Keratinocyte (primary cell): Measurements from ENCODE around the gene CTNNA3. TPM values are rescaled to one million over a fixed set of nuclear protein-coding genes. Genes with fewer than 3 reads are reported as not detected.

Experiments used
- DNase-seq: peaks from one replicate; pipeline ENCODE4 v3.0.0-alpha.2; 2011; ENCODE audit warnings: low read depth, missing footprints, low spot score
- FAIRE-seq: peaks from 2 replicates; lab custom pipeline; 2011; peaks lifted over from hg19 to GRCh38; lab: Jason Lieb, UNC
- H2AFZ ChIP-seq: 2 replicates; pipeline ENCODE4 v1.6.0; 2012; ENCODE audit warnings: low read length, control low read depth, inconsistent platforms; ENCODE audit not compliant: control insufficient read depth
- H3K27ac ChIP-seq: 2 replicates; pipeline ENCODE4 v1.5.1; 2011; ENCODE audit warnings: low read length; ENCODE audit not compliant: control insufficient read depth, insufficient read depth
- H3K27me3 ChIP-seq: 3 replicates; pipeline ENCODE4 v1.6.0; 2011; ENCODE audit warnings: low read length; ENCODE audit not compliant: control insufficient read depth, insufficient read depth; ENCODE audit errors: extremely low read depth
- H3K36me3 ChIP-seq, 2 experiments: 2 replicates in 1 of 2; 3 replicates in 1 of 2; pipeline ENCODE4 v1.5.1; 2011; ENCODE audit warnings: low read length in 2 of 2, mild to moderate bottlenecking in 1 of 2; ENCODE audit not compliant: control insufficient read depth in 2 of 2, insufficient read depth in 2 of 2; ENCODE audit errors: extremely low read depth in 1 of 2
- H3K4me1 ChIP-seq: 3 replicates; pipeline ENCODE4 v1.5.1; 2011; ENCODE audit warnings: low read length; ENCODE audit not compliant: control insufficient read depth, insufficient read depth; ENCODE audit errors: extremely low read depth
- H3K4me2 ChIP-seq: 3 replicates; pipeline ENCODE4 v1.6.0; 2011; ENCODE audit warnings: low read depth, low read length; ENCODE audit not compliant: control insufficient read depth, insufficient read depth; ENCODE audit errors: extremely low read depth
- H3K4me3 ChIP-seq, 3 experiments: fragments of 200-600 bp in 1 of 3; sonication (generic) in 1 of 3; 2 replicates in 2 of 3; 3 replicates in 1 of 3; pipeline ENCODE4 v1.5.1; 2011 to 2016; ENCODE audit warnings: low read length in 3 of 3, mild to moderate bottlenecking in 3 of 3, control low read depth in 2 of 3, inconsistent platforms in 1 of 3, low read depth in 1 of 3, mixed read lengths in 1 of 3, mixed run types in 1 of 3, moderate library complexity in 1 of 3; ENCODE audit not compliant: control insufficient read depth in 2 of 3, insufficient read depth in 2 of 3; ENCODE audit errors: extremely low read depth in 1 of 3
- H3K79me2 ChIP-seq: 2 replicates; pipeline ENCODE4 v1.6.0; 2012; ENCODE audit warnings: low read length; ENCODE audit not compliant: control insufficient read depth, insufficient read depth
- H3K9ac ChIP-seq: 3 replicates; pipeline ENCODE4 v1.6.0; 2011; ENCODE audit warnings: low read length; ENCODE audit not compliant: control insufficient read depth, insufficient read depth; ENCODE audit errors: extremely low read depth
- H3K9me1 ChIP-seq: 3 replicates; pipeline ENCODE4 v1.6.0; 2011; ENCODE audit warnings: low read length; ENCODE audit not compliant: control insufficient read depth, insufficient read depth; ENCODE audit errors: extremely low read depth
- H3K9me3 ChIP-seq: 2 replicates; pipeline ENCODE4 v1.5.1; 2012; ENCODE audit warnings: low read depth, low read length; ENCODE audit not compliant: control insufficient read depth
- H4K20me1 ChIP-seq: 3 replicates; pipeline ENCODE4 v1.6.0; 2011; ENCODE audit warnings: low read length; ENCODE audit not compliant: control insufficient read depth, insufficient read depth; ENCODE audit errors: extremely low read depth
- EZH2 ChIP-seq: IDR thresholded peaks from one replicate; pipeline ENCODE4 v1.6.1; 2012; ENCODE audit warnings: inconsistent platforms, mild to moderate bottlenecking, low read length, moderate library complexity
- dilution Hi-C: fragments of 300-500 bp; cut with MboI; formaldehyde crosslinking; loops from one replicate; pipeline ENCODE4 v1.7.0; 2020; ENCODE audit warnings: low sequenced_read_pairs; ENCODE audit not compliant: extremely low pct_ligation_motif_present
- polyA plus RNA-seq, 5 experiments: library from polyadenylated mRNA; depleted of rRNA in 3 of 5; stranded (reverse) in 3 of 5; stranded (forward) in 1 of 5; unstranded in 1 of 5; fragments of >200 nt; gene quantifications; 1 replicate in 1 of 5; 2 replicates in 3 of 5; 3 replicates in 1 of 5; pipeline versions ENCODE4 v1.2.1 to v1.2.3, GENCODE V29; 2011 to 2012; ENCODE audit warnings: missing spikeins in 2 of 5, low read depth in 1 of 5, low replicate concordance in 1 of 5
- TF ChIP-seq, protein P1 (sequence below), 3 experiments: IDR thresholded peaks in 1 of 3; conservative IDR thresholded peaks in 1 of 3; optimal IDR thresholded peaks in 1 of 3; 2 replicates in 2 of 3; 3 replicates in 1 of 3; pipeline versions ENCODE3 to v1.5.1; 2011; ENCODE audit warnings: low read length in 3 of 3, mild to moderate bottlenecking in 3 of 3, moderate library complexity in 2 of 3, control low read depth in 1 of 3, inconsistent platforms in 1 of 3; ENCODE audit not compliant: insufficient read depth in 2 of 3; ENCODE audit errors: extremely low read depth in 1 of 3

The CTNNA3 gene
- polyA plus RNA-seq, 1 donor (not counting 4 experiments of a cell fraction or from before 2014, with no cell fraction given), result 0.01 TPM

DNA sequence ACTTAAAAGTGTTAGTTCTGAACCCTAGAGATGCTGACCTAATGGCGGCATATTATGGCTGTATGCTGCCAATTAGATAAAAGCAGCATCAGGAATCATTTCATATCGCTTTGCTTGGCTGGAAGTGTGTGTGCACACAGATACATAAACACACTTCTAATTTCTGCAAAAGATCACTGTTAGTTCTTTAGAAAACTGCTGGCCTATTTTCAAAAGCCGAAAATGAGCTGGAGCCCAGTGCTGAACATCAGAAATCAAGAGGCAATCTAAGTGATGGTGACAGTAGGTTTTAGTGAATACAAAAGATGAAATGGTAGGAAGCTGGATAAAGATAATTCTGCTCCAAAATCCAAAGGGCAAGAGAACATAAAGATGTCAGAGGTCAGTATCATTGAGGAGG is 1516.0 kb downstream of the CTNNA3 start:
- TF ChIP-seq EZH2, result no peak
- TF ChIP-seq, protein P1, sequence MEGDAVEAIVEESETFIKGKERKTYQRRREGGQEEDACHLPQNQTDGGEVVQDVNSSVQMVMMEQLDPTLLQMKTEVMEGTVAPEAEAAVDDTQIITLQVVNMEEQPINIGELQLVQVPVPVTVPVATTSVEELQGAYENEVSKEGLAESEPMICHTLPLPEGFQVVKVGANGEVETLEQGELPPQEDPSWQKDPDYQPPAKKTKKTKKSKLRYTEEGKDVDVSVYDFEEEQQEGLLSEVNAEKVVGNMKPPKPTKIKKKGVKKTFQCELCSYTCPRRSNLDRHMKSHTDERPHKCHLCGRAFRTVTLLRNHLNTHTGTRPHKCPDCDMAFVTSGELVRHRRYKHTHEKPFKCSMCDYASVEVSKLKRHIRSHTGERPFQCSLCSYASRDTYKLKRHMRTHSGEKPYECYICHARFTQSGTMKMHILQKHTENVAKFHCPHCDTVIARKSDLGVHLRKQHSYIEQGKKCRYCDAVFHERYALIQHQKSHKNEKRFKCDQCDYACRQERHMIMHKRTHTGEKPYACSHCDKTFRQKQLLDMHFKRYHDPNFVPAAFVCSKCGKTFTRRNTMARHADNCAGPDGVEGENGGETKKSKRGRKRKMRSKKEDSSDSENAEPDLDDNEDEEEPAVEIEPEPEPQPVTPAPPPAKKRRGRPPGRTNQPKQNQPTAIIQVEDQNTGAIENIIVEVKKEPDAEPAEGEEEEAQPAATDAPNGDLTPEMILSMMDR (optimal IDR thresholded peaks at IDR 0.05 in 1 of 3, IDR thresholded peaks at IDR 0.05 in 1 of 3, conservative IDR thresholded peaks at IDR 0.05 in 1 of 3; ENCODE audit: extremely low read depth in 1 of 3, insufficient read depth in 2 of 3, low read length in 3 of 3), result no peak
- Histone ChIP-seq H3K27me3 (no peaks in the 10 kb centered on the region), H3K4me1 (no peaks in the 10 kb centered on the region), H3K79me2 (no peaks in the 10 kb centered on the region), H3K9ac (no peak overlapping the region), H4K20me1 (no peaks in the 10 kb centered on the region), H3K36me3 (no peaks in the 10 kb centered on the region), H3K4me2 (no peak overlapping the region), H3K4me3 (no peak overlapping the region), H3K9me1 (no peaks in the 10 kb centered on the region), H3K27ac (no peak overlapping the region), H2AFZ (peak overlapping the region; percentile 46), H3K9me3 (no peaks in the 10 kb centered on the region)
- dilution Hi-C loops, result no loop called here
- no peak for FAIRE-seq
- DNase-seq, result no peak

DNA sequence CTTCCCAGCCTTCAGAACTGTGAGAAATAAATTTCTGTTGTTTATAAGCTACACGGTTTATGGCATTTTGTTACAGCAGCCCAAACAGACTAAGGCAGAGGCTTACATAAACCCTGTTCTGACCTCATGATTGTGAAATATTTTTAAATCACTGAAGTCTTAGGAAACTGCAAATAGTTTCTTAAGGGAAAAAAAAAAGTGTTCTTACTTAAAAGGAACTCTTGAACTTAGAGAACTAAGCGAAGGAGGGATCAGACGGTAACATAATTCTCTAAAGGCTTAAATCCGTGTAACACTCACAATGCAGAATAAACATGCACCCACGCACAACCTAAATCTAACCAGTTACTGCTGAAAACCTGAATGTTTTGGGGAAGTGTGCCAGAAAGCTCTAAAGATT is 1519.2 kb downstream of the CTNNA3 start:
- Histone ChIP-seq H2AFZ (no peak overlapping the region), H3K4me1 (no peaks in the 10 kb centered on the region), H3K4me3 (no peak overlapping the region), H3K4me2 (no peak overlapping the region), H4K20me1 (no peaks in the 10 kb centered on the region), H3K9ac (no peak overlapping the region), H3K9me1 (no peaks in the 10 kb centered on the region), H3K36me3 (no peaks in the 10 kb centered on the region), H3K27ac (no peak overlapping the region), H3K9me3 (no peaks in the 10 kb centered on the region), H3K79me2 (no peaks in the 10 kb centered on the region), H3K27me3 (no peaks in the 10 kb centered on the region)
- DNase-seq, result no peak
- FAIRE-seq, result no peak
- TF ChIP-seq, protein P1 (optimal IDR thresholded peaks at IDR 0.05 in 1 of 3, IDR thresholded peaks at IDR 0.05 in 1 of 3, conservative IDR thresholded peaks at IDR 0.05 in 1 of 3; ENCODE audit: extremely low read depth in 1 of 3, insufficient read depth in 2 of 3, low read length in 3 of 3), result no peak
- TF ChIP-seq EZH2, result no peak
- dilution Hi-C loops, result no loop called here
